PC-3 (cell line): ENCODE measurements around the gene IRX4.

Experiments
- CTCF ChIP-seq: fragments of 300-600 bp; sonication (generic); conservative IDR thresholded peaks from 2 replicates; pipeline ENCODE4 v1.5.1; 2017; ENCODE audit warnings: antibody characterized with exemption, low read depth, mild to moderate bottlenecking, low read length
- EZH2 ChIP-seq: fragments of 300-600 bp; sonication (generic); IDR thresholded peaks from one replicate; pipeline ENCODE4 v1.6.1; 2017; ENCODE audit warnings: antibody characterized with exemption, mild to moderate bottlenecking, low read length; ENCODE audit not compliant: unreplicated experiment
- EZH2phosphoT487 ChIP-seq: fragments of 300-600 bp; sonication (generic); IDR thresholded peaks from 2 replicates; pipeline ENCODE4 v1.6.1; 2018; ENCODE audit warnings: mild to moderate bottlenecking, antibody characterized with exemption, low read length, borderline replicate concordance

GRCh38 chr5:1877103-1878049, 5.3 kb downstream of the IRX4 start:
- TF ChIP-seq CTCF (no peak), EZH2 (no peak), EZH2phosphoT487 (no peak)
